Measurements from ENCODE around the gene OR2T35. TPM values are rescaled to one million over a fixed set of nuclear protein-coding genes. Genes with fewer than 3 reads are reported as not detected.
A peak's percentile ranks its signal among the peaks of the same experiment; 100 is the strongest.

OR2T35 gene
- total and polyA plus RNA-seq, 9 of the 15 experiments (the other 6 are each of a cell fraction or from before 2014, with no cell fraction given), result not detected

DNA sequence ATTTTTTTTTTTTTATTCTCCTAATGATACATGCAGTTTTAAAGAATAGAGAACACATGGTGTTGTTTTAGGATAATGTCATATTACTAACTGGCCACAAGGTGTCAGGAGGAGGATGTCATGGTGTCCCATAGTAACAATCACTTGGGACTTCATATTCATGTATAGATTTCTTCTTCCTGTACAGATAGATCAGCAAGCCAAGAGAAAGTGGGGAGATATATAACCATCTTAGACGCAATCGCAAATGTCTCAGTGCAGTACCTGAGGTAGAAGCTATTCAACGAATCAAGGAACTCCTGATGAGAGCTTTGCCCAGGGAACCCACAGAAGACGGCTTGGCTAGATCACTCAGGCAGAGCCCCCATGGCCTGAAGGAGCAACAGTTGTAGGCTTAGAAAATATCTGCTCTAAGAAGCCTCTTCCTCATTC is 22.5 kb downstream of the OR2T35 start:
- Histone ChIP-seq H4K20me1 (replicated peaks; ENCODE audit: control insufficient read depth, insufficient read depth, low read length) (no peaks in the 10 kb centered on the region), H3K27me3 (ENCODE audit: control insufficient read depth in 2 of 2, insufficient read depth in 2 of 2, low read length in 2 of 2) (no peaks in the 10 kb centered on the region), H3K9me1 (ENCODE audit: control insufficient read depth, insufficient read depth, low read length) (no peaks in the 10 kb centered on the region), H3K9ac (ENCODE audit: insufficient read depth in 1 of 2, low read depth in 2 of 2, low read length in 2 of 2) (no peak overlapping the region), H3K36me3 (ENCODE audit: control insufficient read depth, insufficient read depth, low read length) (no peaks in the 10 kb centered on the region), H2AFZ (ENCODE audit: low read depth, low read length) (no peak overlapping the region), H3K4me2 (ENCODE audit: insufficient read depth, low read length) (no peak overlapping the region), H3K4me3 (no peak overlapping the region), H3K4me1 (replicated peaks in 1 of 2; ENCODE audit: control insufficient read depth in 2 of 2, insufficient read depth in 2 of 2, low read length in 2 of 2) (no peaks in the 10 kb centered on the region), H3K27ac (ENCODE audit: extremely low read depth, low read depth, low read length) (no peak overlapping the region), H3K9me3 (replicated peaks; ENCODE audit: control insufficient read depth, insufficient read depth, low read depth, low read length) (no peaks in the 10 kb centered on the region), H3K79me2 (ENCODE audit: control insufficient read depth, insufficient read depth, low read length) (no peaks in the 10 kb centered on the region)
- 0% methylated on average over 3 of the region's 4 CpGs for WGBS (ENCODE audit: insufficient coverage, low coverage, missing lambda C conversion rate)
- in situ Hi-C loops (cut with MboI), result no loop called here
- no peak for FAIRE-seq
- BruUV-seq (replicated peaks), result no TSS peak
- peak; percentile 6 to 14 (median 12) for DNase-seq (ENCODE audit: extremely low read depth in 1 of 4, low spot score in 3 of 4)
- ATAC-seq, result peak; percentile 65; the same call in 2 of the 3 replicates
- CTCF ChIA-PET (ENCODE audit: low intra/inter-chr PET ratio), result no interaction called here
- intact Hi-C loops (cut with micrococcal nuclease), result loop anchor here (1.0 kb wide), 1 partner anchor 185 kb away; no protein-coding TSS in a partner anchor
- POLR2A ChIA-PET, result no interaction called here
- 0 out of 2 replicates have a peak, but pooled peaks have one; percentile 14 for TF ChIP-seq SMC3 (conservative IDR thresholded peaks at IDR 0.05; ENCODE audit: insufficient read depth, low read depth, low read length)
- no peak for TF ChIP-seq CHD2 (IDR thresholded peaks at IDR 0.05; ENCODE audit: low read depth, low read length)
- TF ChIP-seq CTCF (IDR thresholded peaks at IDR 0.05 in 2 of 3, conservative IDR thresholded peaks at IDR 0.05 in 1 of 3; ENCODE audit: insufficient read depth in 2 of 3, low read depth in 1 of 3, low read length in 3 of 3), result peak; percentile 9 to 35 (median 19); a peak in 2 of 6 replicates
- TF ChIP-seq ZNF212 (CRISPR knock-in tag; IDR thresholded peaks at IDR 0.05), result no peak
- no peak for TF ChIP-seq DACH1 (IDR thresholded peaks at IDR 0.05; ENCODE audit: partially characterized antibody)
- no peak for TF ChIP-seq ZNF24 (IDR thresholded peaks at IDR 0.05)
- TF ChIP-seq KDM5B (IDR thresholded peaks at IDR 0.05; ENCODE audit: insufficient replicate concordance, low read depth, low read length), result no peak
- TF ChIP-seq GABPB1 (CRISPR knock-in tag; IDR thresholded peaks at IDR 0.05), result no peak
- TF ChIP-seq ARID3A (IDR thresholded peaks at IDR 0.05; ENCODE audit: borderline replicate concordance, low read depth, low read length), result no peak
- no peak for TF ChIP-seq TAF15 (IDR thresholded peaks at IDR 0.05; ENCODE audit: low read depth, low read length)
- no peak for TF ChIP-seq SRSF3 (IDR thresholded peaks at IDR 0.05; ENCODE audit: insufficient read depth, low read length)
- no peak for TF ChIP-seq HNRNPK (IDR thresholded peaks at IDR 0.05; ENCODE audit: low read depth, low read length, poor library complexity, severe bottlenecking)
- no peak for TF ChIP-seq HCFC1 (IDR thresholded peaks at IDR 0.05; ENCODE audit: low read depth, low read length)
- TF ChIP-seq POU5F1 (IDR thresholded peaks at IDR 0.05; ENCODE audit: borderline replicate concordance, low read depth, low read length, partially characterized antibody), result no peak
- TF ChIP-seq RAD21 (CRISPR knock-in tag; conservative IDR thresholded peaks at IDR 0.05 in 1 of 2, IDR thresholded peaks at IDR 0.05 in 1 of 2), result peak; percentile 34 to 63; a peak in 3 of 4 replicates
- TF ChIP-seq, protein P1, sequence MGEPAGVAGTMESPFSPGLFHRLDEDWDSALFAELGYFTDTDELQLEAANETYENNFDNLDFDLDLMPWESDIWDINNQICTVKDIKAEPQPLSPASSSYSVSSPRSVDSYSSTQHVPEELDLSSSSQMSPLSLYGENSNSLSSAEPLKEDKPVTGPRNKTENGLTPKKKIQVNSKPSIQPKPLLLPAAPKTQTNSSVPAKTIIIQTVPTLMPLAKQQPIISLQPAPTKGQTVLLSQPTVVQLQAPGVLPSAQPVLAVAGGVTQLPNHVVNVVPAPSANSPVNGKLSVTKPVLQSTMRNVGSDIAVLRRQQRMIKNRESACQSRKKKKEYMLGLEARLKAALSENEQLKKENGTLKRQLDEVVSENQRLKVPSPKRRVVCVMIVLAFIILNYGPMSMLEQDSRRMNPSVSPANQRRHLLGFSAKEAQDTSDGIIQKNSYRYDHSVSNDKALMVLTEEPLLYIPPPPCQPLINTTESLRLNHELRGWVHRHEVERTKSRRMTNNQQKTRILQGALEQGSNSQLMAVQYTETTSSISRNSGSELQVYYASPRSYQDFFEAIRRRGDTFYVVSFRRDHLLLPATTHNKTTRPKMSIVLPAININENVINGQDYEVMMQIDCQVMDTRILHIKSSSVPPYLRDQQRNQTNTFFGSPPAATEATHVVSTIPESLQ (CRISPR knock-in tag; IDR thresholded peaks at IDR 0.05), result no peak
- TF ChIP-seq SP1 (CRISPR knock-in tag; IDR thresholded peaks at IDR 0.05), result no peak
- no peak for TF ChIP-seq MAFF (IDR thresholded peaks at IDR 0.05; ENCODE audit: low read length)
